OCI-LY3 (cell line): Measurements from ENCODE around the gene MAZ.
A peak's percentile ranks its signal among the peaks of the same experiment; 100 is the strongest.

Experiments
- H2AFZ ChIP-seq: fragments of 200-600, 300-600 bp; shearing (Covaris generic); 2 replicates; pipeline ENCODE4 v1.6.0; 2014; ENCODE audit warnings: antibody characterized with exemption, low read depth, low read length
- H3K27ac ChIP-seq: fragments of 200-600, 300-600 bp; sonication (generic); 2 replicates; pipeline ENCODE4 v1.5.1; 2014; ENCODE audit warnings: mild to moderate bottlenecking, low read length, moderate library complexity, mixed read lengths
- H3K27me3 ChIP-seq: fragments of 200-600, 300-600 bp; sonication (generic); 2 replicates; pipeline ENCODE4 v1.6.1; 2014; ENCODE audit warnings: low read depth, low read length, mixed read lengths
- H3K36me3 ChIP-seq: fragments of 200-600, 300-600 bp; sonication (generic); replicated peaks from 2 replicates; pipeline ENCODE3; 2014; ENCODE audit warnings: low read depth, low read length, mixed read lengths
- H3K4me1 ChIP-seq: fragments of 300-600, 200-600 bp; sonication (generic); 2 replicates; pipeline ENCODE4 v1.6.1; 2014; ENCODE audit warnings: low read length, mixed read lengths
- H3K4me2 ChIP-seq: fragments of 200-600, 300-600 bp; sonication (generic); 2 replicates; pipeline ENCODE4 v1.6.1; 2014; ENCODE audit warnings: low read length, mixed read lengths
- H3K4me3 ChIP-seq: fragments of 300-600, 200-600 bp; sonication (generic); 2 replicates; pipeline ENCODE4 v1.5.1; 2014; ENCODE audit warnings: antibody characterized with exemption, mild to moderate bottlenecking, low read length, moderate library complexity
- H3K79me2 ChIP-seq: fragments of 300-600, 200-600 bp; shearing (Covaris generic); 2 replicates; pipeline ENCODE4 v1.6.1; 2014; ENCODE audit warnings: mild to moderate bottlenecking, low read length, mixed read lengths
- H3K9ac ChIP-seq: fragments of 300-600, 200-600 bp; shearing (Covaris generic); 2 replicates; pipeline ENCODE4 v1.6.0; 2014; ENCODE audit warnings: mild to moderate bottlenecking, low read length, moderate library complexity
- H3K9me3 ChIP-seq: fragments of 200-600, 300-600 bp; shearing (Covaris generic); 2 replicates; pipeline ENCODE4 v1.6.1; 2014; ENCODE audit warnings: low read length, mixed read lengths; ENCODE audit not compliant: insufficient read depth
- H4K20me1 ChIP-seq: fragments of 200-600, 300-600 bp; sonication (generic); 2 replicates; pipeline ENCODE4 v1.6.1; 2016; ENCODE audit warnings: low read length, mixed read lengths; ENCODE audit not compliant: insufficient read depth
- CTCF ChIP-seq: fragments of 200-600, 300-600 bp; sonication (generic); IDR thresholded peaks from 2 replicates; pipeline ENCODE4 v1.5.1; 2014; ENCODE audit warnings: antibody characterized with exemption, low read length, low read depth
- EZH2phosphoT487 ChIP-seq: fragments of 200-600 bp; shearing (Covaris generic); IDR thresholded peaks from 2 replicates; pipeline ENCODE4 v1.6.1; 2018; ENCODE audit warnings: antibody characterized with exemption, mixed run types, low read depth

Gene MAZ

GRCh38 chr16:29809031-29809747, 2.9 kb downstream of the MAZ start:
- peaks cover 39% of the 10 kb centered on the region for H3K36me3 ChIP-seq
- peaks cover 55% of the 10 kb centered on the region for H3K4me1 ChIP-seq
- no peak overlapping the region for H3K9ac ChIP-seq
- H3K79me2 ChIP-seq = peaks cover 28% of the 10 kb centered on the region
- no peak overlapping the region for H3K27ac ChIP-seq
- no peak overlapping the region for H2AFZ ChIP-seq
- TF ChIP-seq EZH2phosphoT487 = no peak
- no peak for TF ChIP-seq CTCF
- peaks cover 25% of the 10 kb centered on the region for H4K20me1 ChIP-seq
- no peaks in the 10 kb centered on the region for H3K9me3 ChIP-seq
- H3K4me3 ChIP-seq = peak overlapping the region; percentile 84; the same call in 1 of the 2 replicates
- H3K4me2 ChIP-seq = peak overlapping the region; percentile 97
- H3K27me3 ChIP-seq = no peaks in the 10 kb centered on the region

GRCh38 chr16:29809850-29810698, 3.7 kb downstream of the MAZ start:
- Histone ChIP-seq H3K27ac (no peak overlapping the region), H3K4me1 (peaks cover 51% of the 10 kb centered on the region), H3K36me3 (peaks cover 31% of the 10 kb centered on the region), H2AFZ (no peak overlapping the region), H4K20me1 (peaks cover 25% of the 10 kb centered on the region), H3K79me2 (peaks cover 28% of the 10 kb centered on the region), H3K27me3 (no peaks in the 10 kb centered on the region), H3K4me3 (0 out of 2 replicates have a peak overlapping the region, but pooled peaks have one; percentile 58), H3K9me3 (no peaks in the 10 kb centered on the region), H3K4me2 (peak overlapping the region; percentile 67; the same call in 1 of the 2 replicates), H3K9ac (no peak overlapping the region)
- TF ChIP-seq CTCF (no peak), EZH2phosphoT487 (no peak)

GRCh38 chr16:29810699-29811169, 4.4 kb downstream of the MAZ start:
- Histone ChIP-seq H2AFZ (no peak overlapping the region), H3K36me3 (peaks cover 31% of the 10 kb centered on the region), H3K4me2 (peak overlapping the region; percentile 67), H3K9me3 (no peaks in the 10 kb centered on the region), H3K79me2 (peaks cover 28% of the 10 kb centered on the region), H3K4me1 (peaks cover 53% of the 10 kb centered on the region), H3K27me3 (no peaks in the 10 kb centered on the region), H3K27ac (no peak overlapping the region), H4K20me1 (peaks cover 25% of the 10 kb centered on the region), H3K9ac (no peak overlapping the region; the same call in 1 of the 2 replicates), H3K4me3 (peak overlapping the region; percentile 58)
- no peak for TF ChIP-seq EZH2phosphoT487
- TF ChIP-seq CTCF = no peak
